ENCODE measurements around the gene TMEM106B. TPM values are rescaled to one million over a fixed set of nuclear protein-coding genes. Genes with fewer than 3 reads are reported as not detected.

Gene TMEM106B
- total RNA-seq, 1 experiment from 2014 or later, result 27.3 TPM

DNA sequence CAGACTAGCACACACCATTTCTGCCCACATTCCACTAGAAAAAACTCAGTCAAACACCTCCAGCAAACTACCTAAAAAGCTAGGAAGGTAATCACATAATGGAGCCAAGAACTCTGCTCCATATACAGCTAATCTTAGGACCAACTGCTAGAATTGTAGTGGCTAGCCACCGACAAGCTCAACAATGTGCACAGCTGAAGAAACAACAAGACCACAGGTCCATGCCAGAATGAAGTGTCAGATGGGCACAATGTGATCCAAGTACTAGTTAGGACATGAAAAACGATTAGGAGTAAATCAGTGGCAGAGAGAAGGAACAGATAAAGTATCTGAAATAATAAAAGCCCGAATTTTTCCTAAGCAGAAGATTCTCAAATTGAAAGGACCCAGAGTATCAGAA lies 38.6 kb downstream of the TMEM106B start:
- POLR2A ChIA-PET, result no interaction called here
- H3K27me3 Mint-ChIP-seq (ENCODE audit: low read depth), result no peaks in the 10 kb centered on the region
- H3K9me3 Mint-ChIP-seq, result peaks cover 31% of the 10 kb centered on the region
- H3K4me3 Mint-ChIP-seq, result no peak overlapping the region
- DNase-seq (ENCODE audit: low spot score) (no peak), ATAC-seq (no peak)
- no peak overlapping the region for H3K27ac Mint-ChIP-seq
- CTCF ChIA-PET, result no interaction called here
- H3K36me3 Mint-ChIP-seq, result no peaks in the 10 kb centered on the region; the same call in 1 of the 2 replicates
- TF ChIP-seq FOXJ3 (CRISPR knock-in tag; IDR thresholded peaks at IDR 0.05; ENCODE audit: borderline replicate concordance) (no peak), RORB (CRISPR knock-in tag; IDR thresholded peaks at IDR 0.05) (no peak), MYBL2 (CRISPR knock-in tag; IDR thresholded peaks at IDR 0.05) (no peak), ELF4 (CRISPR knock-in tag; IDR thresholded peaks at IDR 0.05; ENCODE audit: low read depth) (no peak), NR1H2 (CRISPR knock-in tag; IDR thresholded peaks at IDR 0.05) (no peak), ETV6 (CRISPR knock-in tag; IDR thresholded peaks at IDR 0.05) (no peak), FOXP1 (CRISPR knock-in tag; IDR thresholded peaks at IDR 0.05; ENCODE audit: borderline replicate concordance) (no peak), NFATC4 (CRISPR knock-in tag; IDR thresholded peaks at IDR 0.05) (no peak), JUN (CRISPR knock-in tag; IDR thresholded peaks at IDR 0.05) (no peak), TCF7 (CRISPR knock-in tag; IDR thresholded peaks at IDR 0.05; ENCODE audit: low read depth) (no peak), TEAD1 (CRISPR knock-in tag; IDR thresholded peaks at IDR 0.05) (no peak), ZNF219 (CRISPR knock-in tag; IDR thresholded peaks at IDR 0.05; ENCODE audit: borderline replicate concordance) (no peak)
- TF ChIP-seq, protein P1, sequence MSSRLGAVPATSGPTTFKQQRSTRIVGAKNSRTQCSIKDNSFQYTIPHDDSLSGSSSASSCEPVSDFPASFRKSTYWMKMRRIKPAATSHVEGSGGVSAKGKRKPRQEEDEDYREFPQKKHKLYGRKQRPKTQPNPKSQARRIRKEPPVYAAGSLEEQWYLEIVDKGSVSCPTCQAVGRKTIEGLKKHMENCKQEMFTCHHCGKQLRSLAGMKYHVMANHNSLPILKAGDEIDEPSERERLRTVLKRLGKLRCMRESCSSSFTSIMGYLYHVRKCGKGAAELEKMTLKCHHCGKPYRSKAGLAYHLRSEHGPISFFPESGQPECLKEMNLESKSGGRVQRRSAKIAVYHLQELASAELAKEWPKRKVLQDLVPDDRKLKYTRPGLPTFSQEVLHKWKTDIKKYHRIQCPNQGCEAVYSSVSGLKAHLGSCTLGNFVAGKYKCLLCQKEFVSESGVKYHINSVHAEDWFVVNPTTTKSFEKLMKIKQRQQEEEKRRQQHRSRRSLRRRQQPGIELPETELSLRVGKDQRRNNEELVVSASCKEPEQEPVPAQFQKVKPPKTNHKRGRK (CRISPR knock-in tag; IDR thresholded peaks at IDR 0.05; ENCODE audit: borderline replicate concordance), result no peak
- TF ChIP-seq, protein P2, sequence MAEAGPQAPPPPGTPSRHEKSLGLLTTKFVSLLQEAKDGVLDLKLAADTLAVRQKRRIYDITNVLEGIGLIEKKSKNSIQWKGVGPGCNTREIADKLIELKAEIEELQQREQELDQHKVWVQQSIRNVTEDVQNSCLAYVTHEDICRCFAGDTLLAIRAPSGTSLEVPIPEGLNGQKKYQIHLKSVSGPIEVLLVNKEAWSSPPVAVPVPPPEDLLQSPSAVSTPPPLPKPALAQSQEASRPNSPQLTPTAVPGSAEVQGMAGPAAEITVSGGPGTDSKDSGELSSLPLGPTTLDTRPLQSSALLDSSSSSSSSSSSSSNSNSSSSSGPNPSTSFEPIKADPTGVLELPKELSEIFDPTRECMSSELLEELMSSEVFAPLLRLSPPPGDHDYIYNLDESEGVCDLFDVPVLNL (CRISPR knock-in tag; IDR thresholded peaks at IDR 0.05; ENCODE audit: borderline replicate concordance, low read depth), result no peak
- TF ChIP-seq, protein P3, sequence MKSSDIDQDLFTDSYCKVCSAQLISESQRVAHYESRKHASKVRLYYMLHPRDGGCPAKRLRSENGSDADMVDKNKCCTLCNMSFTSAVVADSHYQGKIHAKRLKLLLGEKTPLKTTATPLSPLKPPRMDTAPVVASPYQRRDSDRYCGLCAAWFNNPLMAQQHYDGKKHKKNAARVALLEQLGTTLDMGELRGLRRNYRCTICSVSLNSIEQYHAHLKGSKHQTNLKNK (CRISPR knock-in tag; IDR thresholded peaks at IDR 0.05), result no peak
- no peaks in the 10 kb centered on the region for H3K4me1 Mint-ChIP-seq

DNA sequence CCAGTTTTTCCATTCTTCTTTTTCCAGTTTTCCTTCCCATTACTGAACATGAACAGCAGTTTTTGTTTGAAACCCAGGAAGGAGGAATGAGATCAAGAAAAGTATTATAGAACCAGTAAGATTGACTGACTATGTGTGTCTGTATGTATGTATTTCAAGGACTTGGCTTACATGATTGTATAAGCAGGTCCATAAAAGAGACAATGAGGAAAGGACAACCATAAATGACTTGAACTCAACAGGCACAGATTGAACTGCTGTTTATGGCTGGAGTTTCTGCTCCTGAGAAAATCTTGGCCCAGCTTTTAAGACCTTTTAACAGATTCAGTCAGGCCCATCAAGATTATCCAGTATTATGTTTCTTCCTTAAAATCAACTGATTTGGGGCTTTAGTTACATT lies 39.1 kb downstream of the TMEM106B start:
- peaks cover 31% of the 10 kb centered on the region for H3K9me3 Mint-ChIP-seq
- DNase-seq (ENCODE audit: low spot score), result no peak
- POLR2A ChIA-PET, result no interaction called here
- TF ChIP-seq, protein P4, sequence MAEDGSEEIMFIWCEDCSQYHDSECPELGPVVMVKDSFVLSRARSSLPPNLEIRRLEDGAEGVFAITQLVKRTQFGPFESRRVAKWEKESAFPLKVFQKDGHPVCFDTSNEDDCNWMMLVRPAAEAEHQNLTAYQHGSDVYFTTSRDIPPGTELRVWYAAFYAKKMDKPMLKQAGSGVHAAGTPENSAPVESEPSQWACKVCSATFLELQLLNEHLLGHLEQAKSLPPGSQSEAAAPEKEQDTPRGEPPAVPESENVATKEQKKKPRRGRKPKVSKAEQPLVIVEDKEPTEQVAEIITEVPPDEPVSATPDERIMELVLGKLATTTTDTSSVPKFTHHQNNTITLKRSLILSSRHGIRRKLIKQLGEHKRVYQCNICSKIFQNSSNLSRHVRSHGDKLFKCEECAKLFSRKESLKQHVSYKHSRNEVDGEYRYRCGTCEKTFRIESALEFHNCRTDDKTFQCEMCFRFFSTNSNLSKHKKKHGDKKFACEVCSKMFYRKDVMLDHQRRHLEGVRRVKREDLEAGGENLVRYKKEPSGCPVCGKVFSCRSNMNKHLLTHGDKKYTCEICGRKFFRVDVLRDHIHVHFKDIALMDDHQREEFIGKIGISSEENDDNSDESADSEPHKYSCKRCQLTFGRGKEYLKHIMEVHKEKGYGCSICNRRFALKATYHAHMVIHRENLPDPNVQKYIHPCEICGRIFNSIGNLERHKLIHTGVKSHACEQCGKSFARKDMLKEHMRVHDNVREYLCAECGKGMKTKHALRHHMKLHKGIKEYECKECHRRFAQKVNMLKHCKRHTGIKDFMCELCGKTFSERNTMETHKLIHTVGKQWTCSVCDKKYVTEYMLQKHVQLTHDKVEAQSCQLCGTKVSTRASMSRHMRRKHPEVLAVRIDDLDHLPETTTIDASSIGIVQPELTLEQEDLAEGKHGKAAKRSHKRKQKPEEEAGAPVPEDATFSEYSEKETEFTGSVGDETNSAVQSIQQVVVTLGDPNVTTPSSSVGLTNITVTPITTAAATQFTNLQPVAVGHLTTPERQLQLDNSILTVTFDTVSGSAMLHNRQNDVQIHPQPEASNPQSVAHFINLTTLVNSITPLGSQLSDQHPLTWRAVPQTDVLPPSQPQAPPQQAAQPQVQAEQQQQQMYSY (CRISPR knock-in tag; IDR thresholded peaks at IDR 0.05), result no peak
- TF ChIP-seq FOXJ3 (CRISPR knock-in tag; IDR thresholded peaks at IDR 0.05; ENCODE audit: borderline replicate concordance), result no peak
- no peaks in the 10 kb centered on the region; the same call in 1 of the 2 replicates for H3K36me3 Mint-ChIP-seq
- CTCF ChIA-PET, result no interaction called here
- H3K4me3 Mint-ChIP-seq, result no peak overlapping the region
- H3K27me3 Mint-ChIP-seq (ENCODE audit: low read depth), result no peaks in the 10 kb centered on the region
- no peaks in the 10 kb centered on the region for H3K4me1 Mint-ChIP-seq
- ATAC-seq, result no peak
- no peak overlapping the region for H3K27ac Mint-ChIP-seq

DNA sequence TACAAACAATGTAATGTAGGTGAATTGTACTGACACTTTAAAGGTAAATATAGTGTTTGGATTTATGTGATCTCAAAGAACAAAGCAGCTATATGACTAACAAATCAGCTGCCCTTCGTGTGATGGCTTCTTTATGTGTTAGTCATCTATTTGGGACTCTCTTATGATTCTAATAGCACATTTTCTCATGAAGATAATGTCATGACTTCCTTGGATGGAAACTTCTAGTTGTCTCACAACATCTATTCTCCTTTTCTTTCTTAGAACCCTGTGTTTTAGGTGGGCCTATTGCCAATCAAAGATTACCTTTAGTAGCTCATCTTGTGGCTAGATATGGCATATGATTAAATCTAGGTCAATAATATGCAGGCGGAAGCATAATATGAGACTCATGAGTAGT lies 45.0 kb downstream of the TMEM106B start:
- ChIA-PET POLR2A (no interaction called here), CTCF (no interaction called here)
- H3K36me3 Mint-ChIP-seq, result no peaks in the 10 kb centered on the region; the same call in 1 of the 2 replicates
- DNase-seq (ENCODE audit: low spot score), result no peak
- TF ChIP-seq ZNF317 (CRISPR knock-in tag; IDR thresholded peaks at IDR 0.05; ENCODE audit: borderline replicate concordance, low read depth) (no peak), FOXK1 (CRISPR knock-in tag; IDR thresholded peaks at IDR 0.05) (no peak), FOXJ3 (CRISPR knock-in tag; IDR thresholded peaks at IDR 0.05; ENCODE audit: borderline replicate concordance) (no peak)
- no peak for ATAC-seq
- H3K4me3 Mint-ChIP-seq, result no peak overlapping the region
- no peaks in the 10 kb centered on the region for H3K4me1 Mint-ChIP-seq
- H3K27me3 Mint-ChIP-seq (ENCODE audit: low read depth), result no peaks in the 10 kb centered on the region
- H3K27ac Mint-ChIP-seq, result no peak overlapping the region
- peaks cover 31% of the 10 kb centered on the region for H3K9me3 Mint-ChIP-seq

Data from WTC11 (cell line).